Tibial nerve (tissue), 4 donors: Measurements from ENCODE around the gene METTL23.

Source experiments
- CTCF ChIP-seq, 5 experiments: fragments of 200-600 bp in 3 of 5; fragments of 450-650 bp in 2 of 5; sonication (generic) in 3 of 5; IDR thresholded peaks; one replicate each; pipeline ENCODE4 v1.5.1; 2016 to 2019; ENCODE audit warnings: antibody characterized with exemption in 5 of 5, mild to moderate bottlenecking in 3 of 5, moderate library complexity in 2 of 5
- EP300 ChIP-seq, 2 donors: sonication (generic); formaldehyde crosslinking; IDR thresholded peaks; one replicate each; pipeline ENCODE4 v1.6.1; 2017; ENCODE audit warnings: antibody characterized with exemption in 2 of 2, mild to moderate bottlenecking in 1 of 2
- POLR2A ChIP-seq, 2 donors: fragments of 450-650 bp; IDR thresholded peaks; one replicate each; pipeline ENCODE4 v1.6.1; 2017; ENCODE audit warnings: antibody characterized with exemption in 2 of 2, mild to moderate bottlenecking in 2 of 2, moderate library complexity in 2 of 2

GRCh38 chr17:76735006-76735405, 8.4 kb downstream of the METTL23 start:
- no peak for TF ChIP-seq POLR2A (IDR thresholded peaks at IDR 0.05)
- no peak for TF ChIP-seq CTCF (IDR thresholded peaks at IDR 0.05)
- TF ChIP-seq EP300 (IDR thresholded peaks at IDR 0.05), result no peak
